ENCODE results near the gene TMEM169.

GRCh38 chr2:216082117-216082711, 495 bp downstream of the TMEM169 start:
- TF ChIP-seq CTCF (conservative IDR thresholded peaks at IDR 0.05): no peak
- TF ChIP-seq ZFX (IDR thresholded peaks at IDR 0.05): no peak
